Upper lobe of right lung (tissue), 1 donor: ENCODE data around the gene ADAM30. TPM values are rescaled to one million over a fixed set of nuclear protein-coding genes. Genes with fewer than 3 reads are reported as not detected.

Experiments used
- ATAC-seq: fragments of 200-7000 bp; cut with Tn5 transposase; one replicate; pipeline ENCODE4 v1.9.1; 2020; ENCODE audit warnings: mild to moderate bottlenecking, moderate library complexity
- DNase-seq: peaks from one replicate; pipeline ENCODE4 v3.0.0-alpha.2; 2020
- H3K27ac ChIP-seq: fragments of 200-600 bp; one replicate; pipeline ENCODE4 v1.8.0; 2022
- H3K27me3 ChIP-seq: fragments of 200-600 bp; one replicate; pipeline ENCODE4 v1.8.0; 2022; ENCODE audit warnings: mild to moderate bottlenecking
- H3K36me3 ChIP-seq: fragments of 200-600 bp; one replicate; pipeline ENCODE4 v1.8.0; 2022
- H3K4me1 ChIP-seq: fragments of 200-600 bp; one replicate; pipeline ENCODE4 v1.8.0; 2022
- H3K4me3 ChIP-seq: fragments of 200-600 bp; one replicate; pipeline ENCODE4 v1.8.0; 2022; ENCODE audit warnings: mild to moderate bottlenecking
- H3K9me3 ChIP-seq: fragments of 200-600 bp; one replicate; pipeline ENCODE4 v1.8.0; 2022
- intact Hi-C: fragments of 100-400 bp; cut with DNase I; formaldehyde crosslinking; loops from one replicate; pipeline ENCODE4 v1.11.0; 2022
- total RNA-seq: library from RNA; stranded (reverse); fragmentation: NEBNext Ultra II Directional; extraction: Animal tissue kit (Norgen Biotek cat#: 25700); gene quantifications from one replicate; pipeline ENCODE4 v1.2.1, GENCODE V29; 2021
- TF ChIP-seq, protein P1 (sequence below): fragments of 200-600 bp; IDR thresholded peaks from one replicate; pipeline ENCODE4 v1.8.0; 2022; ENCODE audit warnings: antibody characterized with exemption
- donor health status: DM: no; HTN: yes; CAD: no; lungs with severe emphysema.

The ADAM30 gene
- total RNA-seq, 1 donor from 2014 or later: not detected

DNA sequence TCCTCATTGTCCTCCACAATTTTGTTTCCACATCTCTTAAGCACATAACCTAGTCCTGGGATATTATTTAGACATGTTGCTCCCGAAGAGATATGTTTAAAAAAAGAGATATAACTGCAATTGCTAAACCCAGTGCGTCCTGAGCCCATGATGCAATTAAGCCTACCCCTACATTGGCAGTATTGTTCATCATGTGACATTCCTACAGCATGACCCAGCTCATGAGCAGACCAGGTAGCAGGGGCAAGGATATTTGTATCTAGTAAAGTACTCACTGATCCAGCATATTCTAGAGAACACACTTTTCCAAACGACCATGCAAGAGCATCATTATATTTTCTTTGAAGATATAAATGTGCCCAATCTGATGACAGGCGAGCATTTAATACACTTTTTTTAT is 1.2 kb downstream of the ADAM30 start:
- H3K4me1 ChIP-seq: no peaks in the 10 kb centered on the region
- H3K27ac ChIP-seq: no peak overlapping the region
- no peaks in the 10 kb centered on the region for H3K36me3 ChIP-seq
- H3K9me3 ChIP-seq: no peaks in the 10 kb centered on the region
- no peak overlapping the region for H3K4me3 ChIP-seq
- intact Hi-C loops: no loop called here
- no peak for DNase-seq
- no peaks in the 10 kb centered on the region for H3K27me3 ChIP-seq
- no peak for ATAC-seq
- TF ChIP-seq, protein P1, sequence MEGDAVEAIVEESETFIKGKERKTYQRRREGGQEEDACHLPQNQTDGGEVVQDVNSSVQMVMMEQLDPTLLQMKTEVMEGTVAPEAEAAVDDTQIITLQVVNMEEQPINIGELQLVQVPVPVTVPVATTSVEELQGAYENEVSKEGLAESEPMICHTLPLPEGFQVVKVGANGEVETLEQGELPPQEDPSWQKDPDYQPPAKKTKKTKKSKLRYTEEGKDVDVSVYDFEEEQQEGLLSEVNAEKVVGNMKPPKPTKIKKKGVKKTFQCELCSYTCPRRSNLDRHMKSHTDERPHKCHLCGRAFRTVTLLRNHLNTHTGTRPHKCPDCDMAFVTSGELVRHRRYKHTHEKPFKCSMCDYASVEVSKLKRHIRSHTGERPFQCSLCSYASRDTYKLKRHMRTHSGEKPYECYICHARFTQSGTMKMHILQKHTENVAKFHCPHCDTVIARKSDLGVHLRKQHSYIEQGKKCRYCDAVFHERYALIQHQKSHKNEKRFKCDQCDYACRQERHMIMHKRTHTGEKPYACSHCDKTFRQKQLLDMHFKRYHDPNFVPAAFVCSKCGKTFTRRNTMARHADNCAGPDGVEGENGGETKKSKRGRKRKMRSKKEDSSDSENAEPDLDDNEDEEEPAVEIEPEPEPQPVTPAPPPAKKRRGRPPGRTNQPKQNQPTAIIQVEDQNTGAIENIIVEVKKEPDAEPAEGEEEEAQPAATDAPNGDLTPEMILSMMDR: no peak

DNA sequence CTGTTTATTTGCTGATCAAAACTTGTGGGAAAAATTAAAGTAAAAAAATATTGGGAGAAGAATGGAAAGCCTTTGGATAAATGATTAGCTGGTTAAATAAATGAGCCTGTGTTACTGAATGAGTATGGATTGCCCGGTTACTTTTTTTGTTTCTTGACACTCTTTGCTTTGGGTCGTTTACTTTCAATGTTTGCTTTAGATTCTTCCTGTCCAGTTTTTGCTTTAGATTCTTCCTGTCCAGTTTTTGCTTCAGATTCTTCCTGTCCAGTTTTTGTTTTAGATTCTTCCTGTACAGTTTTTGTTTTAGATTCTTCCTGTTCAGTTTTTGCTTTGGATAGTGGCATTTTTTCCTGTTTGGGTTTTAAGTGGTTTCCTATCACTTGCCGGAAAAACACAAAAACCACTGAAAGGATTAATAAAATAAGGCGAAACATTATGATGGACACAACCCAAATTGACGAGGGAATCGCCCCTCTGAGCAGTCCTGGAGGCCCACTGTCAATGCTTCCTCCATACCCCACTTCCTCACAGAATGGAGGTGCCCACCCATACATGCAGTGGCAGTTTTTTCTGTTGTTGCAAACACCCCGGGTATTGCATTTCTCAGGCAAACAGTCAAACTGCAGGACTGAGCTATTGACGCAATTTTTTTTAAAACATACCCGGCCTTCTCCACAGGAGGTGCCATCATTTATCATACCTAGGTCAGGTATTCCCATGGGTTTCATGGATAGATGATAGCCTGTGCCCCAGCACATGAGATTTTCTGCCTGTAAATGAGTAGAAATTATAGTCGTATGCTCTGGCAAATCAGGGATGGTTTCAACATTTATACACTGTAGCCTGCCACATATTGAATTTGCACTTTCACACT is 2.3 kb downstream of the ADAM30 start:
- intact Hi-C loops: no loop called here
- ATAC-seq: no peak

GRCh38 chr1:119893238-119893791 is 3.0 kb downstream of the ADAM30 start:
- intact Hi-C loops: no loop called here
- Histone ChIP-seq H3K4me3 (no peak overlapping the region), H3K36me3 (no peaks in the 10 kb centered on the region), H3K9me3 (no peaks in the 10 kb centered on the region), H3K4me1 (no peaks in the 10 kb centered on the region), H3K27me3 (no peaks in the 10 kb centered on the region), H3K27ac (no peak overlapping the region)
- DNase-seq: no peak
- ATAC-seq: no peak
- TF ChIP-seq, protein P1: no peak

More for the DNA sequence above, 2.3 kb downstream of the ADAM30 start:
- no peaks in the 10 kb centered on the region for H3K9me3 ChIP-seq
- no peaks in the 10 kb centered on the region for H3K27me3 ChIP-seq
- H3K27ac ChIP-seq: no peak overlapping the region
- H3K4me3 ChIP-seq: no peak overlapping the region
- H3K36me3 ChIP-seq: no peaks in the 10 kb centered on the region
- no peaks in the 10 kb centered on the region for H3K4me1 ChIP-seq
- no peak for DNase-seq
- TF ChIP-seq, protein P1: no peak

DNA sequence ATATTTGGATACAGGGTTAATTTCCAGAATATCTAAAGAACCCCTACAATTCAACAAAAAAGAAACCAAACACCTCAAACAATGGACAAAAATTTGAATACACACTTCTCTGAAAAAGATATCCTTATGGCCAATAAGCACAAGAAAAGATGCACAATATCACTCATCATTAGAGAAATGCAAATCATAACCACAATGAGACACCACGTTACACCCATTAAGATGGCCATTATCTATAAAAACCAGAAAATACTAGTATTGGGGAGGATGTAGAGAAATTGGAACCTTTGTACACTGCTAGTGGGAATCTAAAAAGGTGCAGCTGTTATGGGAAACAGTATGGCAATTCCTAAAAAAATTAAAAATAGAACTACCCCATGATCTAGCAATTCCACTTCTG is 4.9 kb downstream of the ADAM30 start:
- DNase-seq (no peak), ATAC-seq (no peak)
- Histone ChIP-seq H3K9me3 (no peaks in the 10 kb centered on the region), H3K36me3 (no peaks in the 10 kb centered on the region), H3K4me3 (no peak overlapping the region), H3K4me1 (no peaks in the 10 kb centered on the region), H3K27ac (no peak overlapping the region), H3K27me3 (peaks cover under 1% of the 10 kb centered on the region)
- intact Hi-C loops: no loop called here
- TF ChIP-seq, protein P1: no peak

DNA sequence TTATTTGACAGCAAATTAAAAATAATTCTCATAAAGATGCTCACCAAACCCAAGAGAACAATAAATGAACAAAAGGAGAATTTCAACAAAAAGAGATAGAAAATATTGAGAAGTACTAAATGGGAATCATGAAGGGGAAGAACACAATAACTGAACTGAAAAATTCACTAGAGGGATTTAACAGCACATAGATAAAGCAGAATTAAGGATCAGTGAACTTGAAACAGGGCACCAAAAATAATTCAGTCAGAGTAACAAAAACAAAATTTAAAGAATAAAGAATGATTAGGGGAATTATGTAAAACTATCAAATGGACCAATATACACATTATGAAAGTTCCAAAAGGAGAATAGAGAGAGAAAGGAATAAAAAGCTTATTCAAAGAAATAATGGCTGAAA is 7.8 kb downstream of the ADAM30 start:
- no peak for ATAC-seq
- intact Hi-C loops: no loop called here
- TF ChIP-seq, protein P1: no peak

More for the DNA sequence above, 7.8 kb downstream of the ADAM30 start:
- Histone ChIP-seq H3K27me3 (peaks cover 7% of the 10 kb centered on the region), H3K4me1 (no peaks in the 10 kb centered on the region), H3K9me3 (no peaks in the 10 kb centered on the region), H3K4me3 (no peak overlapping the region), H3K36me3 (no peaks in the 10 kb centered on the region), H3K27ac (no peak overlapping the region)
- DNase-seq: no peak
